ENCODE data around the gene TAB2. TPM values are rescaled to one million over a fixed set of nuclear protein-coding genes. Genes with fewer than 3 reads are reported as not detected.

The TAB2 gene
- total RNA-seq, 1 donor from 2014 or later: 69.0 TPM

DNA sequence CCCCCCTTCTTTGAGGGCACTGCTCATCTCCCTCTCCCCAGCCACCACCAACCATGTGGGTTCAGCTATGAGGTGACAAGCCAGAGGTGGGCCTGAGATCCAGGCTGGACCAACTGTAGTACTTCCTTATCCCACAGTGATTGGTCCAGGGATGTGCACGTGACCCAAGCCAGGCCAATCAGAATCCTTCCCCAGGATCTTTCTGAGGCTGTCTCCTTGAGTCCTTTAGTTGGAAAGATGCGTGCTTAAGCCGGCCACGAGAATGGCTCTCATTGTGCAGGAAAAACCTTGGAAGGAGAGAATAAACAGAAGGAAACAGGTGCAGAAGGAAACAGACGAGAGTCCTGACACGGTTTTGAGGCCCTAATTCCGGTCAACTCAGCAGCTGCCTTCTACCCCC is 128.1 kb downstream of the TAB2 start:
- Mint-ChIP-seq H3K4me1 (peaks cover 13% of the 10 kb centered on the region), H3K27me3 (no peaks in the 10 kb centered on the region), H3K27ac (peak overlapping the region; percentile 35), H3K4me3 (no peak overlapping the region), H3K36me3 (ENCODE audit: low read depth) (peaks cover 36% of the 10 kb centered on the region), H3K9me3 (no peaks in the 10 kb centered on the region)
- intact Hi-C loops (cut with micrococcal nuclease): no loop called here
- ChIA-PET POLR2A (interaction anchor here (0.8 to 2.1 kb wide), 3 partner anchors 7 to 21 kb away, joined by 3 to 8 read pairs (median 3); no protein-coding TSS in a partner anchor), CTCF (interaction anchor here (1.0 to 1.1 kb wide), 2 partner anchors 18 to 72 kb away, joined by 3 read pairs; no protein-coding TSS in a partner anchor)
- peak; percentile 37 for ATAC-seq (ENCODE audit: low read depth)
- DNase-seq: no peak
- TF ChIP-seq, protein P1, sequence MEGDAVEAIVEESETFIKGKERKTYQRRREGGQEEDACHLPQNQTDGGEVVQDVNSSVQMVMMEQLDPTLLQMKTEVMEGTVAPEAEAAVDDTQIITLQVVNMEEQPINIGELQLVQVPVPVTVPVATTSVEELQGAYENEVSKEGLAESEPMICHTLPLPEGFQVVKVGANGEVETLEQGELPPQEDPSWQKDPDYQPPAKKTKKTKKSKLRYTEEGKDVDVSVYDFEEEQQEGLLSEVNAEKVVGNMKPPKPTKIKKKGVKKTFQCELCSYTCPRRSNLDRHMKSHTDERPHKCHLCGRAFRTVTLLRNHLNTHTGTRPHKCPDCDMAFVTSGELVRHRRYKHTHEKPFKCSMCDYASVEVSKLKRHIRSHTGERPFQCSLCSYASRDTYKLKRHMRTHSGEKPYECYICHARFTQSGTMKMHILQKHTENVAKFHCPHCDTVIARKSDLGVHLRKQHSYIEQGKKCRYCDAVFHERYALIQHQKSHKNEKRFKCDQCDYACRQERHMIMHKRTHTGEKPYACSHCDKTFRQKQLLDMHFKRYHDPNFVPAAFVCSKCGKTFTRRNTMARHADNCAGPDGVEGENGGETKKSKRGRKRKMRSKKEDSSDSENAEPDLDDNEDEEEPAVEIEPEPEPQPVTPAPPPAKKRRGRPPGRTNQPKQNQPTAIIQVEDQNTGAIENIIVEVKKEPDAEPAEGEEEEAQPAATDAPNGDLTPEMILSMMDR (IDR thresholded peaks at IDR 0.05): no peak

DNA sequence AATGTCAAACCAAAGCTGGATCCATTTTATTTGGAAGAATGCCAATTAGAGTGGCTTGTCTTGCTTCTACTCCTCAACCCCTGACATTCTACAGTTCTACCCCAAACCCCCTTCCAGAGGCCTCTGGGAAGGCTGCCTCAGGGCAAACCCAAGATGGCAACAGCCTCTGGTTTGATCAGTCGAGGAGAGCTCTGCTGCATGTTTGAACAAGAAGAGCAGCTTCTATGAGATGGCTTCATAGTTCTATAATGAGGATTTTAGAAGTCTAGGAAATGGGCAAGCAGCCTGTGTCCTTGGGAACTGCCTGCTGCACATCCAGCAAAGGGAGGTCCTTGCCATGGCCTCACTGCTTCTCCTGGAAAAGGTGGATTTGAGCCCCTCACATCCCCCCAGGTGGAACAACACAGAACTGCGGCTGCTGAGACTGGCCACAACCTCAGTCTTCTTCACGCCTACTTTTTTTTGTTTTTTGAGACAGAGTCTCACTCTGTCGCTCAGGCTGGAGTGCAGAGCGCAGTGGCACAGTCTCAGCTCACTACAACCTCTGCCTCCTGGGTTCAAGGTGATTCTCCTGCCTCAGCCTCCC is 129.4 kb downstream of the TAB2 start:
- Mint-ChIP-seq H3K27ac (peak overlapping the region; percentile 53), H3K36me3 (ENCODE audit: low read depth) (peaks cover 41% of the 10 kb centered on the region), H3K4me1 (peaks cover 13% of the 10 kb centered on the region), H3K4me3 (no peak overlapping the region), H3K9me3 (no peaks in the 10 kb centered on the region), H3K27me3 (no peaks in the 10 kb centered on the region)
- no peak for ATAC-seq (ENCODE audit: low read depth)
- intact Hi-C loops (cut with micrococcal nuclease): no loop called here
- DNase-seq: no peak
- POLR2A ChIA-PET: interaction anchor here (1.3 to 2.1 kb wide), 2 partner anchors 13 to 20 kb away, joined by 3 to 8 read pairs; no protein-coding TSS in a partner anchor
- TF ChIP-seq, protein P1 (IDR thresholded peaks at IDR 0.05): no peak
- CTCF ChIA-PET: interaction anchor here (1.0 to 2.0 kb wide), 4 partner anchors 15 to 366 kb away, joined by 3 to 6 read pairs (median 4); no protein-coding TSS in a partner anchor

DNA sequence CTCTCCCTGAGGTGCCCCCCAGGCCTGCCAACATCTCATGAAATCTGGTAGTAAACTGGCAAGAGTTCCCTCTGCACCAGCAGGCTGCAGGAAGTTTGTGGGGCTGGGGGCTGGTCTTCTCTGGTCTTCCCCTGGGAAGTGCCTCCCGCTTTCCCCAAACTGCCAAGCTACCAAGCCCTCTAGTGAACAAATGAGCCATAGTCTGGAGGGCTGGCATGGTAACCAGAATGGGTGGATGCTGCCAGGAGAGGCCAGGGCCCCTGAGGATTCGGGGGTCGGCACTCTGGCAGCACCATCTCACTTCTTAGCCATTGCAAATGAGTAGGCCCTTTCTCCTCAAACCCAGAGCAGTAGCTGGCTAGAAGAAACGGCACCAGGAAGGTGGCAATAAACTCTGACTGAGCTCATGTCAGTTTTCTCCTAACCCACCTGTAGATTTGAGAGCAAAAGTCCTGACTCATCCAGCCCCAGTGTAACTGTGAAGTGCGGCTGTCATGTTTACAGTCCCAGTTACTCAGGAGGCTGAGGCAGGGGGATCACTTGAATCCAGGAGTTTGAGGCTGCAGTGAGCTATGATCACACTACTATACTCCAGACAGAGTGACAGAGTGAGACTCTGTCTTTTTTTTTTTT is 131.4 kb downstream of the TAB2 start:
- Mint-ChIP-seq H3K27me3 (no peaks in the 10 kb centered on the region), H3K9me3 (no peaks in the 10 kb centered on the region), H3K36me3 (ENCODE audit: low read depth) (peaks cover 61% of the 10 kb centered on the region), H3K27ac (peak overlapping the region; percentile 30), H3K4me1 (peaks cover 11% of the 10 kb centered on the region), H3K4me3 (no peak overlapping the region)
- DNase-seq (no peak), ATAC-seq (ENCODE audit: low read depth) (no peak)
- TF ChIP-seq, protein P1 (IDR thresholded peaks at IDR 0.05): no peak
- intact Hi-C loops (cut with micrococcal nuclease): no loop called here
- CTCF ChIA-PET: interaction anchor here (1.8 to 2.0 kb wide), 2 partner anchors 17 to 68 kb away, joined by 5 to 6 read pairs; no protein-coding TSS in a partner anchor
- POLR2A ChIA-PET: no interaction called here

DNA sequence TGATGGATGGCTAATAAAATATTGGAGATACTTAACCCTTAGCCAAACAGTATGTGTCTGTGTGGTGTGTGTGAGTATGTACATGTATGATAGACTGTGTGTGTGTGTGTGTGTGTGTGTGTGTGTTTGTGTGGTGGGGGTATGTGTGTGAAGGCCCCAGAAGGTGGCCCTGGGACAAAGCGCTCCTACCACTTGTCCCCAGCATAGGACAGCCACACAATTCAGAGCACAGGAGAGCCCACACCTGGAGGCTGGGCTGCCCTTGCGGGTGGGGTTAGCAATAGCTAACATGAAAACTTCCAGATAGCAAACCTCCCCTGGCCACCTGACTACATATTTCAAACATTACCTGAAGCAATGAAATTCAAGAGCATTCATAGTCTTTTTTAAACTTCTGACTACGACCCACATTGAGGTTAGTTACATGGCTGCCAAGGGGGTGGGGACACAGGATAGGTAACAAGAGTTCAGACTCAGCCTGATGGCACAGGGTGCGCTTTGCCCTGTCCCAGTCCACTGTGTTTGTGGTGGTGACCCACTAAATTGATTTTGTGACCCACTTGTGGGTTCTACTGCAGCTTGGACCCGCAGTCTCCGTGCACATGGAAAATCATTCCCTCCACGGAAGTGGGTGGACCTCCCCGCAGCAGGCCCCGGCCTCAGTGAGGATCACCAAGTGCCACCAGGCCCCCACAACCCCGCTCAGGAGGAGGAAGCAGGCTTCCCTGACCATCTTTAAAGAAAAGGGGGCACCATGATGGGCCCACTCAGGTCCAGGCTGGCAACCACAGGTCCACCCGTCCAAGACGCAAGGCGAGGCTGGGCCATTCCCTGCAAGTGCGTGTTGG is 132.5 kb downstream of the TAB2 start:
- POLR2A ChIA-PET: no interaction called here
- DNase-seq (no peak), ATAC-seq (ENCODE audit: low read depth) (no peak)
- intact Hi-C loops (cut with micrococcal nuclease): loop anchor here (2.0 kb wide), 1 partner anchor 67 kb away; no protein-coding TSS in a partner anchor
- H3K4me3 Mint-ChIP-seq: no peak overlapping the region
- H3K36me3 Mint-ChIP-seq (ENCODE audit: low read depth): peaks cover 71% of the 10 kb centered on the region
- TF ChIP-seq, protein P1 (IDR thresholded peaks at IDR 0.05): no peak
- no peaks in the 10 kb centered on the region for H3K9me3 Mint-ChIP-seq
- CTCF ChIA-PET: interaction anchor here (0.5 kb wide), 1 partner anchor 18 kb away, joined by 3 read pairs; no protein-coding TSS in a partner anchor
- peaks cover 13% of the 10 kb centered on the region for H3K4me1 Mint-ChIP-seq
- peak overlapping the region; percentile 12 for H3K27ac Mint-ChIP-seq
- no peaks in the 10 kb centered on the region for H3K27me3 Mint-ChIP-seq
